GM12865 (cell line): ENCODE measurements around the gene KIFC3.

Source experiments
- DNase-seq: peaks from one replicate; pipeline ENCODE4 v3.0.0; 2010; ENCODE audit warnings: low read depth
- H3K4me3 ChIP-seq: 2 replicates; pipeline ENCODE4 v1.5.1; 2011; ENCODE audit warnings: mild to moderate bottlenecking, low read depth, low read length, control low read depth
- CTCF ChIP-seq: IDR thresholded peaks from 2 replicates; pipeline ENCODE4 v1.5.1; 2011; ENCODE audit warnings: low read length, control low read depth, low read depth, inconsistent platforms; ENCODE audit not compliant: insufficient read depth; ENCODE audit errors: missing control alignments

KIFC3 gene

GRCh38 chr16:57761957-57762356 is 40.3 kb downstream of the KIFC3 start:
- H3K4me3 ChIP-seq = no peak overlapping the region
- no peak for DNase-seq
- TF ChIP-seq CTCF = no peak

- DNase-seq = no peak
- H3K4me3 ChIP-seq = no peak overlapping the region
- no peak for TF ChIP-seq CTCF
Observed at GRCh38 chr16:57761301-57761700, 41.0 kb downstream of the KIFC3 start.

- TF ChIP-seq CTCF = no peak
- DNase-seq = no peak
- H3K4me3 ChIP-seq = no peak overlapping the region
Observed at GRCh38 chr16:57760357-57761160, 41.7 kb downstream of the KIFC3 start.

GRCh38 chr16:57759541-57760356 is 42.5 kb downstream of the KIFC3 start:
- TF ChIP-seq CTCF = no peak
- DNase-seq = no peak

GRCh38 chr16:57759131-57759530 is 43.2 kb downstream of the KIFC3 start:
- TF ChIP-seq CTCF = no peak
- no peak for DNase-seq
- H3K4me3 ChIP-seq = no peak overlapping the region

More at GRCh38 chr16:57759541-57760356, 42.5 kb downstream of the KIFC3 start:
- no peak overlapping the region for H3K4me3 ChIP-seq

- no peak for DNase-seq
- TF ChIP-seq CTCF = no peak
- H3K4me3 ChIP-seq = no peak overlapping the region
Observed at GRCh38 chr16:57758331-57759117, 43.8 kb downstream of the KIFC3 start.
